GM23248 (cell line): ENCODE measurements around the gene PDXDC1. TPM values are rescaled to one million over a fixed set of nuclear protein-coding genes. Genes with fewer than 3 reads are reported as not detected.
"Not testable (repeated sequence)": the region's sequence is repeated elsewhere in the genome, so short reads cannot be mapped to it uniquely, and the experiment has no call there.

Experiments used
- DNase-seq: peaks from one replicate; pipeline ENCODE4 v3.0.0-alpha.2; 2015
- H2AFZ ChIP-seq: fragments of 200-600 bp; sonication (generic); 2 replicates; pipeline ENCODE4 v1.6.1; 2016; ENCODE audit warnings: antibody characterized with exemption
- H3F3A ChIP-seq: fragments of 200-600 bp; sonication (generic); 2 replicates; pipeline ENCODE4 v1.6.1; 2016; ENCODE audit warnings: mild to moderate bottlenecking, antibody characterized with exemption, mixed run types; ENCODE audit not compliant: insufficient read depth
- H3K27ac ChIP-seq: fragments of 200-600 bp; sonication (generic); 2 replicates; pipeline ENCODE4 v1.5.1; 2016; ENCODE audit warnings: mild to moderate bottlenecking
- H3K27me3 ChIP-seq: fragments of 200-600 bp; sonication (generic); replicated peaks from 2 replicates; pipeline ENCODE4 v1.6.1; 2016; ENCODE audit warnings: mild to moderate bottlenecking; ENCODE audit not compliant: insufficient read depth
- H3K36me3 ChIP-seq: fragments of 200-600 bp; sonication (generic); 2 replicates; pipeline ENCODE4 v1.6.1; 2016; ENCODE audit warnings: low read depth, mild to moderate bottlenecking
- H3K4me1 ChIP-seq: fragments of 200-600 bp; sonication (generic); 2 replicates; pipeline ENCODE4 v1.6.1; 2016; ENCODE audit warnings: mild to moderate bottlenecking; ENCODE audit not compliant: insufficient read depth
- H3K4me2 ChIP-seq: fragments of 200-600 bp; sonication (generic); one replicate; pipeline ENCODE4 v1.6.1; 2016; ENCODE audit warnings: mild to moderate bottlenecking; ENCODE audit not compliant: unreplicated experiment
- H3K4me3 ChIP-seq: fragments of 200-600 bp; sonication (generic); 2 replicates; pipeline ENCODE4 v1.5.1; 2016; ENCODE audit warnings: mild to moderate bottlenecking
- H3K79me2 ChIP-seq: fragments of 200-600 bp; sonication (generic); 2 replicates; pipeline ENCODE4 v1.6.1; 2016; ENCODE audit warnings: mild to moderate bottlenecking; ENCODE audit not compliant: insufficient read depth
- H3K9ac ChIP-seq: fragments of 200-600 bp; sonication (generic); 2 replicates; pipeline ENCODE4 v1.6.1; 2016; ENCODE audit warnings: mild to moderate bottlenecking
- H3K9me2 ChIP-seq: fragments of 200-600 bp; sonication (generic); 2 replicates; pipeline ENCODE4 v1.6.1; 2016; ENCODE audit warnings: mixed run types, mild to moderate bottlenecking, moderate library complexity; ENCODE audit not compliant: insufficient read depth
- H3K9me3 ChIP-seq: fragments of 200-600 bp; sonication (generic); one replicate; pipeline ENCODE4 v1.6.1; 2017; ENCODE audit warnings: low read depth
- H4K20me1 ChIP-seq: fragments of 200-600 bp; sonication (generic); 2 replicates; pipeline ENCODE4 v1.6.0; 2016; ENCODE audit not compliant: insufficient read depth
- EZH2 ChIP-seq: fragments of 200-600 bp; sonication (generic); IDR thresholded peaks from 2 replicates; pipeline ENCODE4 v1.6.1; 2018; ENCODE audit warnings: antibody characterized with exemption, mild to moderate bottlenecking; ENCODE audit not compliant: insufficient read depth, poor library complexity, severe bottlenecking
- EZH2phosphoT487 ChIP-seq: fragments of 200-600 bp; sonication (generic); IDR thresholded peaks from 2 replicates; pipeline ENCODE4 v1.6.1; 2018; ENCODE audit warnings: antibody characterized with exemption, moderate library complexity, mild to moderate bottlenecking, low read depth; ENCODE audit not compliant: insufficient read depth
- WGBS, 2 experiments: methylation state at CpG; one replicate each; pipeline ENCODE4 v1.1.6; 2015 to 2017; ENCODE audit warnings: low lambda C conversion rate in 2 of 2, low coverage in 1 of 2; ENCODE audit errors: missing lambda C conversion rate in 2 of 2; 5-methylcytosine and 5-hydroxymethylcytosine counted together
- in situ Hi-C: fragments of 300-500 bp; cut with MboI; formaldehyde crosslinking; loops from 2 replicates; pipeline ENCODE4 v1.15.0; 2020
- polyA plus RNA-seq: library from polyadenylated mRNA; unstranded; fragments of >200 nt; fragmentation: Nextera tagmentation; extraction: Ambion mirVana; gene quantifications from 2 replicates; pipeline ENCODE4 v1.2.1, GENCODE V29; 2016
- total RNA-seq: library from RNA; depleted of rRNA; stranded (reverse); fragments of >200 nt; shearing (Covaris generic); gene quantifications from 2 replicates; pipeline ENCODE4 v1.2.3, GENCODE V29; 2014

Gene PDXDC1
- total and polyA plus RNA-seq, 2 experiments from 2014 or later: 61.1 to 63.9 TPM

- H3K9me3 ChIP-seq, H3K4me3 ChIP-seq, DNase-seq, H3K9ac ChIP-seq, H3K9me2 ChIP-seq, H2AFZ ChIP-seq, H3K79me2 ChIP-seq, H3K27ac ChIP-seq, H4K20me1 ChIP-seq, in situ Hi-C loops, H3K27me3 ChIP-seq, H3K4me2 ChIP-seq, H3K4me1 ChIP-seq: not testable (repeated sequence)
- Histone ChIP-seq H3F3A (peaks cover 22% of the 10 kb centered on the region; the same call in 1 of the 2 replicates), H3K36me3 (peaks cover 40% of the 10 kb centered on the region; the same call in 1 of the 2 replicates)
- WGBS, 2 experiments: 37 to 42% methylated on average over 4 of the region's 4 CpGs
Observed at GRCh38 chr16:15071013-15071412, 96.2 kb downstream of the PDXDC1 start.

- H3K9me2 ChIP-seq, H3K79me2 ChIP-seq, in situ Hi-C loops, H3K4me2 ChIP-seq, H3K27ac ChIP-seq, H3K27me3 ChIP-seq, H3K4me1 ChIP-seq, H4K20me1 ChIP-seq, H3K9me3 ChIP-seq, DNase-seq, H2AFZ ChIP-seq, H3K4me3 ChIP-seq, H3K9ac ChIP-seq: not testable (repeated sequence)
- peaks cover 26% of the 10 kb centered on the region; the same call in 1 of the 2 replicates for H3F3A ChIP-seq
- 33 to 34% methylated on average over 16 of the region's 16 CpGs for WGBS, 2 experiments
- peaks cover 44% of the 10 kb centered on the region for H3K36me3 ChIP-seq
Observed at GRCh38 chr16:15071916-15072769, 97.3 kb downstream of the PDXDC1 start.

- TF ChIP-seq EZH2: no peak
- TF ChIP-seq EZH2phosphoT487: no peak
- no peaks in the 10 kb centered on the region for H4K20me1 ChIP-seq
- no peaks in the 10 kb centered on the region for H3K27me3 ChIP-seq
- H3K9ac ChIP-seq: no peak overlapping the region
- in situ Hi-C loops: no loop called here
- H3K9me3 ChIP-seq: no peaks in the 10 kb centered on the region
- no peaks in the 10 kb centered on the region for H3K9me2 ChIP-seq
- no peak for DNase-seq
- H3F3A ChIP-seq: peaks cover 26% of the 10 kb centered on the region; the same call in 1 of the 2 replicates
- no peak overlapping the region for H2AFZ ChIP-seq
- H3K4me3 ChIP-seq: no peak overlapping the region
- H3K4me1 ChIP-seq: no peaks in the 10 kb centered on the region
- H3K79me2 ChIP-seq: peaks cover 10% of the 10 kb centered on the region; the same call in 1 of the 2 replicates
- no peak overlapping the region for H3K4me2 ChIP-seq
- peaks cover 44% of the 10 kb centered on the region for H3K36me3 ChIP-seq
- no peak overlapping the region for H3K27ac ChIP-seq
- WGBS, 2 experiments: 88 to 97% methylated on average over 6 of the region's 6 CpGs
Observed at GRCh38 chr16:15073101-15073500, 98.3 kb downstream of the PDXDC1 start.

- in situ Hi-C loops, H3K4me2 ChIP-seq, H3K27ac ChIP-seq, H3K4me1 ChIP-seq, H4K20me1 ChIP-seq, H3K4me3 ChIP-seq, H3K9me2 ChIP-seq, H3K9me3 ChIP-seq, H3K9ac ChIP-seq, DNase-seq, H3K27me3 ChIP-seq, H2AFZ ChIP-seq, H3K79me2 ChIP-seq: not testable (repeated sequence)
- H3F3A ChIP-seq: peaks cover 26% of the 10 kb centered on the region; the same call in 1 of the 2 replicates
- H3K36me3 ChIP-seq: peaks cover 39% of the 10 kb centered on the region
- WGBS, 2 experiments: 82 to 93% methylated on average over 2 of the region's 2 CpGs
Observed at GRCh38 chr16:15076161-15076560, 101.3 kb downstream of the PDXDC1 start.

GRCh38 chr16:15080883-15081282, 106.1 kb downstream of the PDXDC1 start:
- H3K4me1 ChIP-seq, H3K4me2 ChIP-seq, H3K9me3 ChIP-seq, H4K20me1 ChIP-seq, H3K9me2 ChIP-seq, H2AFZ ChIP-seq, H3K9ac ChIP-seq, H3K27ac ChIP-seq, DNase-seq, H3K4me3 ChIP-seq, H3K27me3 ChIP-seq, H3F3A ChIP-seq, H3K79me2 ChIP-seq, in situ Hi-C loops: not testable (repeated sequence)
- H3K36me3 ChIP-seq: peaks cover 35% of the 10 kb centered on the region
- WGBS, 2 experiments: 97 to 100% methylated on average over 1 of the region's 1 CpG

GRCh38 chr16:15082788-15083187, 108.0 kb downstream of the PDXDC1 start:
- DNase-seq, H3F3A ChIP-seq, H3K4me3 ChIP-seq, H3K9me3 ChIP-seq, H3K4me1 ChIP-seq, H3K9me2 ChIP-seq, H3K4me2 ChIP-seq, H3K27ac ChIP-seq, H3K9ac ChIP-seq, H3K27me3 ChIP-seq, H4K20me1 ChIP-seq, in situ Hi-C loops, H2AFZ ChIP-seq: not testable (repeated sequence)
- 97 to 98% methylated on average over 3 of the region's 3 CpGs for WGBS, 2 experiments
- Histone ChIP-seq H3K79me2 (peaks cover 11% of the 10 kb centered on the region), H3K36me3 (peaks cover 38% of the 10 kb centered on the region)

- H3K9me3 ChIP-seq, H3K9ac ChIP-seq, H3K4me1 ChIP-seq, H3F3A ChIP-seq, in situ Hi-C loops, H4K20me1 ChIP-seq, H2AFZ ChIP-seq, H3K9me2 ChIP-seq, H3K27me3 ChIP-seq, H3K4me2 ChIP-seq, H3K4me3 ChIP-seq, H3K27ac ChIP-seq: not testable (repeated sequence)
- 60 to 70% methylated on average over 1 of the region's 1 CpG for WGBS, 2 experiments
- Histone ChIP-seq H3K79me2 (peaks cover 56% of the 10 kb centered on the region), H3K36me3 (peaks cover 18% of the 10 kb centered on the region)
- peak; percentile 4 for DNase-seq
Observed at GRCh38 chr16:15090663-15091269, 115.9 kb downstream of the PDXDC1 start.
